GM13977 (cell line): ENCODE data around the gene SORD.
"Not testable (repeated sequence)": the region's sequence is repeated elsewhere in the genome, so short reads cannot be mapped to it uniquely, and the experiment has no call there.

Experiments
- DNase-seq: peaks from one replicate; pipeline ENCODE4 v3.0.0; 2012; ENCODE audit warnings: low spot score
- in situ Hi-C: fragments of 300-500 bp; cut with MboI; formaldehyde crosslinking; loops from one replicate; pipeline ENCODE4 v1.12.0; 2022; ENCODE audit warnings: low sequenced_read_pairs, low pct_unique_long_range_greater_than_20kb, mixed read lengths, inconsistent platforms; ENCODE audit not compliant: unreplicated experiment
- TF ChIP-seq, protein P1 (sequence below): IDR thresholded peaks from 2 replicates; pipeline ENCODE4 v1.5.1; 2012; ENCODE audit warnings: mild to moderate bottlenecking, control low read depth; ENCODE audit not compliant: insufficient read depth; ENCODE audit errors: extremely low read depth, missing control alignments

The SORD gene

DNA sequence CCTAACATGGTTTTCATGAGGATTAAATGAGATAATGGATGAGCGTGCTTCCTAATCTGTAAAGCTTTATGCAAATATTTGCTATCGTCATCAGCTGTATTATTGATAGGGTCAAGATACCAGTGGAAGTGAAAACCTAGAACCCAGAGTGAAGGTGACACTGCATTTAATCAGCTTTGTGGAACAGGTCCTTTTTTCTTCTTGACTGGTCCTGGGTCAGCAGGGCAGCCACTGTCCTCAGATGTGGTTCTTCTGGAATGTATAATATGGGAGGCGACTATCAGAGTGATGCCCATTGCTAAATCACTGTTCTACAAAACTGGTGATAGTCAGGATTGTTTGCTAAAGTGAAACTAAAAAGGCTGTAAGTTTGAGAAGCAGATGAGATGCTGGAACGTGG lies 41.4 kb downstream of the SORD start:
- DNase-seq: no peak
- TF ChIP-seq, protein P1, sequence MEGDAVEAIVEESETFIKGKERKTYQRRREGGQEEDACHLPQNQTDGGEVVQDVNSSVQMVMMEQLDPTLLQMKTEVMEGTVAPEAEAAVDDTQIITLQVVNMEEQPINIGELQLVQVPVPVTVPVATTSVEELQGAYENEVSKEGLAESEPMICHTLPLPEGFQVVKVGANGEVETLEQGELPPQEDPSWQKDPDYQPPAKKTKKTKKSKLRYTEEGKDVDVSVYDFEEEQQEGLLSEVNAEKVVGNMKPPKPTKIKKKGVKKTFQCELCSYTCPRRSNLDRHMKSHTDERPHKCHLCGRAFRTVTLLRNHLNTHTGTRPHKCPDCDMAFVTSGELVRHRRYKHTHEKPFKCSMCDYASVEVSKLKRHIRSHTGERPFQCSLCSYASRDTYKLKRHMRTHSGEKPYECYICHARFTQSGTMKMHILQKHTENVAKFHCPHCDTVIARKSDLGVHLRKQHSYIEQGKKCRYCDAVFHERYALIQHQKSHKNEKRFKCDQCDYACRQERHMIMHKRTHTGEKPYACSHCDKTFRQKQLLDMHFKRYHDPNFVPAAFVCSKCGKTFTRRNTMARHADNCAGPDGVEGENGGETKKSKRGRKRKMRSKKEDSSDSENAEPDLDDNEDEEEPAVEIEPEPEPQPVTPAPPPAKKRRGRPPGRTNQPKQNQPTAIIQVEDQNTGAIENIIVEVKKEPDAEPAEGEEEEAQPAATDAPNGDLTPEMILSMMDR: no peak
- in situ Hi-C loops: no loop called here

- DNase-seq, in situ Hi-C loops: not testable (repeated sequence)
Observed at GRCh38 chr15:45069942-45070360, 47.0 kb downstream of the SORD start.

DNA sequence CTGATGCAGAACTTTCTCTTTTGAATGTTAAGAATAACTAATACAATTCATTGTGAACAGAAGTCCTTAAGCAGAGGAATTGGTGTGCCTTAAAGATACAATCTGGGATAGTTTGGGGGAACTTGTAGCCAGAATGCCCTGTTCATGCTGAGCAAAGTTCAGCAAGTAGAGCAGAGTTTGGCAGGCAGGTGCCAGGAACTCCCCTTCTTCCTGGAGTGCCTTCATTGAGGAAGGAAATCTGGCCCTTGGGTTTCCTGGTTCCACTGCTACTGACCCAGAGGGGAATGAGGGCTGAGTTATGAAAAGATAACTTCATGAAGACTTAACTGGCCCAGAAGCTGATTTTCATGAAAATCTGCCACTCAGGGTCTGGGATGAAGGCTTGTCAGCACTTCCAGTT lies 50.6 kb downstream of the SORD start:
- DNase-seq, in situ Hi-C loops: not testable (repeated sequence)

DNA sequence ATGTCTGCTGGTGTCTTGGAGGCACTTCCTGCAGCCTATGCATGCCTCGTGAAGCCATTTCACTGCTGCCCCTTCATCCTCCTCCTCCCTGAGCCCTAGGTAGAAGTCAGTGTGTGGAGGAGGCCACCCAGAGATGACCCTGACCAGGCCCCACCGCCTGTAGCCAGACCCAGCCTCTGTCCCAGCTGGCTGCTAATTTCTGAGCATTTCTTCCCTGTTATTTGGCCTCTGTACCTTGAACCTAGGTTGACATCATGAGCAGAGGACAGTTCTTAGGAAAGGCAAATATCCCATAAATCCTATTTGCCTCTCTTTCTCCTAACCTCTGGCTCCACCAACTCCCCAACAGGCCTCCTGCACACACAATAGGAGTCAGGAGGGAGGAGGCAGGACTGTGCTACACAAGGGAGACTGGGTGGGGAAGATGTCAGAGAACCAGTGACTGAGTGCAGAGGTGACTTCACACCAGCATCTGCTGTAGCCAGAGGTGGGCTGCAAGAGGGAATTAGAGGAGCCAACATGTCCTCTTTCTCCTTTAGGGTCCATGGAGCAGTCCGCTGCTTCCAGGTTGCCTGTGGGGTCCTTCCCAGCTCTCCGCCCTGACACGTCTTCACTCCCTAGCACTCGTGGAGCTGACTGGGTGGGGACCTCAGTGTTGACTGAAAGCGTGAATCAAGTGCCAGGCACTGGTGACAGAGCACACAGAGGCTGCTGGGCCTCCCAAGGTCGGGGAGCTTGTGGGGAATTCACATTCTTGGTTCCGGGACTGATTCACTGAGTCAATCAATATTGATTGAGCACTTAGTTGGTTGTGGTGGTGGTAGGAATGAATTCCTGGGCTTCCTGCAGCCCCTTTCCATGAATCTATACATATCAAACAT lies 52.7 kb downstream of the SORD start:
- in situ Hi-C loops, DNase-seq: not testable (repeated sequence)

- in situ Hi-C loops, DNase-seq: not testable (repeated sequence)
Observed at GRCh38 chr15:45077391-45077790, 54.4 kb downstream of the SORD start.

GRCh38 chr15:45079201-45079600 lies 56.2 kb downstream of the SORD start:
- DNase-seq, in situ Hi-C loops: not testable (repeated sequence)

GRCh38 chr15:45079628-45080246 lies 56.7 kb downstream of the SORD start:
- DNase-seq, in situ Hi-C loops: not testable (repeated sequence)

GRCh38 chr15:45080593-45080992 lies 57.6 kb downstream of the SORD start:
- in situ Hi-C loops, DNase-seq: not testable (repeated sequence)

- DNase-seq, in situ Hi-C loops: not testable (repeated sequence)
Observed at GRCh38 chr15:45082412-45082811, 59.4 kb downstream of the SORD start.

DNA sequence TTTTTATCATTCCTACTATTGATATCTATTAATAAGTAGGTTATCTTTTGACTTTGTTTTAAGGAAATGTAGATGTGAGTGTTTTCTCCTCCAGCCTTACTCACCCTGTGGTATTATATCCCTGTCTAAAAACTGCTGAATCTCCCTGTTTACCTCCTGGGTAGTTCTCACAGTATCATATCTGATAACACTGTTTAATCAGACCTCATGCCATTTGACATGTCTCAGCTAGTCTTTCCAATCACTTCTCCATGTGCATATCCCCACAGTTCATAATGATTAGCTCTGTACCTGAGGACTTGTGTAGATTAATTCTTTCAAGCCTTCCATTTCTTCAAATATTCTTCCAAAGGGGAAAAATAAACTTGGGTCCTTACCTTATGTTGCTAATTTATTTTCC lies 60.2 kb downstream of the SORD start:
- TF ChIP-seq, protein P1: no peak
- in situ Hi-C loops: no loop called here
- no peak for DNase-seq

GRCh38 chr15:45084163-45084562 lies 61.2 kb downstream of the SORD start:
- in situ Hi-C loops: no loop called here
- no peak for DNase-seq
- TF ChIP-seq, protein P1: no peak
